C4-2B (cell line): ENCODE results near the gene BIK.

Experiments
- CTCF ChIP-seq: fragments of 450-650 bp; conservative IDR thresholded peaks from 2 replicates; pipeline ENCODE4 v1.5.1; 2017; ENCODE audit warnings: mild to moderate bottlenecking
- ZFX ChIP-seq: fragments of 450-650 bp; IDR thresholded peaks from 2 replicates; pipeline ENCODE4 v1.6.1; 2017

GRCh38 chr22:43147821-43148220 lies 37.3 kb downstream of the BIK start:
- TF ChIP-seq CTCF (no peak), ZFX (no peak)
